ENCODE results near the gene TRIM27.
"Not testable (repeated sequence)": the region's sequence is repeated elsewhere in the genome, so short reads cannot be mapped to it uniquely, and the experiment has no call there.

The TRIM27 gene, protein sequence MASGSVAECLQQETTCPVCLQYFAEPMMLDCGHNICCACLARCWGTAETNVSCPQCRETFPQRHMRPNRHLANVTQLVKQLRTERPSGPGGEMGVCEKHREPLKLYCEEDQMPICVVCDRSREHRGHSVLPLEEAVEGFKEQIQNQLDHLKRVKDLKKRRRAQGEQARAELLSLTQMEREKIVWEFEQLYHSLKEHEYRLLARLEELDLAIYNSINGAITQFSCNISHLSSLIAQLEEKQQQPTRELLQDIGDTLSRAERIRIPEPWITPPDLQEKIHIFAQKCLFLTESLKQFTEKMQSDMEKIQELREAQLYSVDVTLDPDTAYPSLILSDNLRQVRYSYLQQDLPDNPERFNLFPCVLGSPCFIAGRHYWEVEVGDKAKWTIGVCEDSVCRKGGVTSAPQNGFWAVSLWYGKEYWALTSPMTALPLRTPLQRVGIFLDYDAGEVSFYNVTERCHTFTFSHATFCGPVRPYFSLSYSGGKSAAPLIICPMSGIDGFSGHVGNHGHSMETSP

GRCh38 chr6:28923318-28924102 is at the start of gene TRIM27:
TRIM27 (minus strand) TSS chr6:28923985; CDS start chr6:28923632, 353 bp downstream.
- peak; percentile 56 to 80 (median 63) for DNase-seq (ENCODE audit: low read depth in 2 of 3, low spot score in 1 of 3)

DNA sequence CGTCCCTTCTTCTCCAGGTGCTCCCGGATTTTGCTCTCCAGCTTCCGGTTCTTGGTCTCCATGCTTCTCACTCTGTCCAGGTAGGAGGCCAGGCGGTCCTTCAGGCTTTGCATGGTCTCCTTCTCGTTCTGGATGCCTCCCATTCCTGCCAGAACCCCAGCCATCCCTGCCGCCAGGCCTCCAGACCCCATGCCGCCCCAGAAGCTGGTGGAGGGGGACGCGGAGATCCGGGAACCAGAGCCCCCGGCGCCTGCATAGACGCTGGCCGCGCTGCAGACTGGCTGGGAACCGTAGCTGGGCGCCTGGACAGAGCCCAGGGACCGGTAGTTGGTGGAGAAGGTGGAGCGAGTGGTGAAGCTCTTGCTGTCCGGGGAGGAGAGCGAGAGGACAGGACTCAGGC is 46.3 kb upstream of the TRIM27 start:
- not testable (repeated sequence) for DNase-seq (ENCODE audit: low read depth in 2 of 3, low spot score in 1 of 3)

DNA sequence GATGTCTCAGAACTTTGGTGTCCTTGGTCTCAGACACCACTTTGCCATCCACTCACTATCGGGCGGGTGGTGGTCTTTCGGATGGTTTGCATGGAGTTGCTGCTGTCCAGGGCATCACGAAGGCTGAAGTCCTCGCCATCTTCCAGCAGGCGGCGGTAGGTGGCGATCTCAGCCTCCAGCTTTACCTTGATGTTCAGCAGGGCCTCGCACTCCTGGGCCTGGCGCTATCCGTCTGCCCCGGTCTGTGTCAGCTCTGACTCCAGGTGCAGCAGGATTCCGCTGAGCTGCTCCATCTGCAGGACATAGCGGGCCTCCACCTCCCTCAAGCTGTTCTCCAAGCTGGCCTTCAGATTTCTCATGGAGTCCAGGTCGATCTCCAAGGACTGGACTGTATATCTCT is 45.3 kb upstream of the TRIM27 start:
- no peak for DNase-seq (ENCODE audit: low read depth in 2 of 3, low spot score in 1 of 3)

- DNase-seq (ENCODE audit: low read depth in 2 of 3, low spot score in 1 of 3), result no peak
Measured at GRCh38 chr6:28968476-28968875, 44.7 kb upstream of the TRIM27 start.

GRCh38 chr6:28965706-28966105 is 41.9 kb upstream of the TRIM27 start:
- no peak for DNase-seq (ENCODE audit: low read depth in 2 of 3, low spot score in 1 of 3)

GRCh38 chr6:28960846-28961500 is 37.2 kb upstream of the TRIM27 start:
- no peak for DNase-seq (ENCODE audit: low read depth in 2 of 3, low spot score in 1 of 3)

DNA sequence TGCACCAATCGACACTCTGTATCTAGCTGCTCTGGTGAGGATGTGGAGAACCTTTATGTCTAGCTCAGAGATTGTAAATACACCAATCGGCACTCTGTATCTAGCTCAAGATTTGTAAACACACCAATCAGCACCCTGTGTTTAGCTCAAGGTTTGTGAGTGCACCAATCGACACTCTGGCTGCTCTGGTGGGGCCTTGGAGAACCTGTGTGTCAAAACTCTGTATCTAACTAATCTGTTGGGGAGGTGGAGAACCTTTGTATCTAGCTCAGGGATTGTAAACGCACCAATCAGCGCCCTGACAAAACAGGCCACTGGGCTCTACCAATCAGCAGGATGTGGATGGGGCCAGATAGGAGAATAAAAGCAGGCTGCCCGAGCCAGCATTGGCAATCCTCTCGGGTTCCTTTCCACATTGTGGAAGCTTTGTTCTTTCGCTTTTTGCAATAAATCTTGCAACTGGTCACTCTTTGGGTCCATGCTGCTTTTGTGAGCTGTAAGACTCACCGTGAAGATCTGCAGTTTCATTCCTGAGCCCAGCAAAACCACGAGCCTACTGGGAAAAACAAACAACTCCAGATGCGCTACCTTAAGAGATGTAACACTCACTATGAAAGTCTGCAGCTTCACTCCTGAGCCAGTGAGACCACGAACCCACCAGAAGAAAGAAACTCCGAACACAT is 34.9 kb upstream of the TRIM27 start:
- not testable (repeated sequence) for DNase-seq (ENCODE audit: low read depth in 2 of 3, low spot score in 1 of 3)

DNA sequence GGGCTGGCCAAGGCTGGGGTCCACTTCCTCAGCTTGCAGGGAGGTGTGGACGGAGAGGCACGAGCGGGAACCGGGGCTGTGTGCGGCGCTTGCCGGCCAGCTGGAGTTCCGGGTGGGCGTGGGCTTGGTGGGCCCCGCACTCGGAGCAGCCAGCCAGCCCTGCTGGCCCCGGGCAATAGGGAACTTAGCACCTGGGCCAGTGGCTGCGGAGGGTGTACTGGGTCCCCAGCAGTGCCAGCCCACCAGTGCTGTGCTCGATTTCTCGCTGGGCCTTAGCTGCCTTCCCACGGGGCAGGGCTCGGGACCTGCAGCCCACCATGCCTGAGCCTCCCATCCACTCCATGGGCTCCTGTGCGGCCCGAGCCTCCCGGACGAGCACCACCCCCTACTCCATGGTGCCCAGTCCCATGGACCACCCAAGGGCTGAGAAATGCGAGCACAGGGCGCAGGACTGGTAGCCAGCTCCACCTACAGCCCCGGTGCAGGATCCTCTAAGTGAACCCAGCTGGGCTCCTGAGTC is 34.1 kb upstream of the TRIM27 start:
- not testable (repeated sequence) for DNase-seq (ENCODE audit: low read depth in 2 of 3, low spot score in 1 of 3)

DNA sequence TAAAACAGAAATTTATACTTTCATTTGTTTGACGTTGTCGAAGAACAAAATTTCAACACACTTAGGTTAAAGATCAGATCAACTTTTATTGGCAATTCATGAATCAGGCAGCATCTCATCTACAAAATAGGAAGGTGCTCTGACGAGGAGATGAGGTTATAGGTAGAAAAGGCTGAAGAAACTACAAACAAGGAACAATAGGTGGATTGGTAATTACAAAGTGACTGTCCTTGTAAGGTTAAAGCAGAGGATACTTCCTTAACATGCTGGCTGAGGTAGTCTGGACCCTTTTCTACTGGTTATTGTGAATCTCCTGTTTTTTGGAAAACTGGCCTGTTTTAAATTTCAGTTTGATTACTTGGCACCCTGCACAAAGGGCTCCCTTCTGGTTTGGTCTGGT is 32.5 kb upstream of the TRIM27 start:
- DNase-seq (ENCODE audit: low read depth in 2 of 3, low spot score in 1 of 3), result no peak

GRCh38 chr6:28953585-28954258 is 29.9 kb upstream of the TRIM27 start:
- no peak for DNase-seq (ENCODE audit: low read depth in 2 of 3, low spot score in 1 of 3)

DNA sequence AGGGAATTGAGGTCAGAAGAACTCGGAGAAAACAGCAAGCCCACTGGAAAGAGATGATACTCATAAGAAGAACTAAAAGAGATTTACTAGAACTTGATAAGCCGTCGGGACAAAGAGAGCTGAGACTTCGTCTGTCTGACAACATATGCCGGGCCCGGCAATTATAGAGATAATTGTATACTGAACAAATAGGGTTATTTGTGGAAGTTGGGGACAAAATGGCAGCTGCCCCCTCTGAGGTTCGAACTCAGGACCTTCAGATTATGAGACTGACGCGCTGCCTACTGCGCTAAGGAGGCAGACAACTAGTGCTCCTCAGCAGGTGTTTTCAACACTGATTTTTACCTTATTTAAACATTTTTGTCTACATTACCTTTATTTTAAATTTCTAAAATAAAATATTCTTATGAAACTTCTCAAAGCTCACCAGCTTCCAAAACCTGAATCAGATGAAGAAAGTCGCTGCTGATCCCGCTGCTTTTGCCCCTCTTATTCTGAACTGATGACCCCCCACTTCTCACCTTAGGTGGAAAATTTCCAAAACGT is 29.3 kb upstream of the TRIM27 start:
- DNase-seq (ENCODE audit: low read depth in 2 of 3, low spot score in 1 of 3), result peak; percentile 53 to 63 (median 62)

GRCh38 chr6:28949656-28950195 is 25.9 kb upstream of the TRIM27 start:
- DNase-seq (ENCODE audit: low read depth in 2 of 3, low spot score in 1 of 3), result not testable (repeated sequence)

- no peak for DNase-seq (ENCODE audit: low read depth in 2 of 3, low spot score in 1 of 3)
Measured at GRCh38 chr6:28948782-28949486, 25.1 kb upstream of the TRIM27 start.

GRCh38 chr6:28947831-28948270 is 24.1 kb upstream of the TRIM27 start:
- DNase-seq (ENCODE audit: low read depth in 2 of 3, low spot score in 1 of 3), result no peak

GRCh38 chr6:28947067-28947765 is 23.4 kb upstream of the TRIM27 start:
- no peak for DNase-seq (ENCODE audit: low read depth in 2 of 3, low spot score in 1 of 3)

DNA sequence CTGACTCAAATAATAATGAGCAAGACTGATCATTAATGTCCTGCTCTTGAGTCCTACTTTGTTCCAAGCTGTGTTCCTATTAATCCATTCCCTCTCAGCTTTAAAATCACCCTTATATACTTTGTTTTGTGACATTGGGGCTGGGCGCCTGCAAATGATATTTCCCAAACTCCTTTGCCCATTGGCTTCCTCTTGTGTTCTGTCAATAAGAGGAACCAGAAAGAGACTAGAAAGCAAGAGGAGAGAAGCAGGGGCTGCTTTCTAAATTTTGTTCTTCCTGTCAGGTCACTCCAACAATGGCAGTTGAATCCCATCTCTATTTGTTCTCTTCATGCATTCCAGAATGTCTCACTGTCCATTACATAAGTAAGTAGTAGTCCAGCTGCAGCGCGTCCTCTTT is 21.6 kb upstream of the TRIM27 start:
- DNase-seq (ENCODE audit: low read depth in 2 of 3, low spot score in 1 of 3), result no peak

GRCh38 chr6:28944412-28944865 is 20.7 kb upstream of the TRIM27 start:
- peak; percentile 60 to 92 (median 69) for DNase-seq (ENCODE audit: low read depth in 2 of 3, low spot score in 1 of 3)
